ENCODE results near the gene C8G.

The C8G gene

GRCh38 chr9:136944519-136945332, at the start of gene C8G, which contains the start of gene FBXW5:
Gene C8G (plus strand): TSS chr9:136945243. CDS start chr9:136945321, 78 bp downstream.
Gene FBXW5 (minus strand): TSS chr9:136944738. CDS start chr9:136944083, 655 bp downstream.
- DNase-seq = peak; percentile 5

GRCh38 chr9:136896027-136896426, 49.0 kb upstream of the C8G start:
- no peak for DNase-seq

- no peak for DNase-seq
Measured at GRCh38 chr9:136898483-136899100, 46.5 kb upstream of the C8G start.

GRCh38 chr9:136899196-136899595, 45.8 kb upstream of the C8G start:
- no peak for DNase-seq

- DNase-seq = no peak
Measured at GRCh38 chr9:136900556-136900955, 44.5 kb upstream of the C8G start.

GRCh38 chr9:136900988-136901515, 44.0 kb upstream of the C8G start:
- no peak for DNase-seq

GRCh38 chr9:136901516-136902258, 43.4 kb upstream of the C8G start:
- DNase-seq = no peak

- no peak for DNase-seq
Measured at GRCh38 chr9:136902259-136902821, 42.7 kb upstream of the C8G start.

- DNase-seq = no peak
Measured at GRCh38 chr9:136903041-136903554, 41.9 kb upstream of the C8G start.

- DNase-seq = no peak
Measured at GRCh38 chr9:136906266-136906665, 38.8 kb upstream of the C8G start.

- no peak for DNase-seq
Measured at GRCh38 chr9:136907011-136907914, 37.8 kb upstream of the C8G start.

GRCh38 chr9:136910197-136910900, 34.7 kb upstream of the C8G start:
- DNase-seq = no peak

- DNase-seq = no peak
Measured at GRCh38 chr9:136910901-136911245, 34.2 kb upstream of the C8G start.

- no peak for DNase-seq
Measured at GRCh38 chr9:136913701-136914438, 31.2 kb upstream of the C8G start.

GRCh38 chr9:136915632-136916329, 29.3 kb upstream of the C8G start:
- DNase-seq = no peak

- no peak for DNase-seq
Measured at GRCh38 chr9:136916330-136917184, 28.5 kb upstream of the C8G start.

- DNase-seq = no peak
Measured at GRCh38 chr9:136917902-136918301, 27.1 kb upstream of the C8G start.

GRCh38 chr9:136920069-136920468, 25.0 kb upstream of the C8G start:
- no peak for DNase-seq

GRCh38 chr9:136920734-136921231, 24.3 kb upstream of the C8G start:
- DNase-seq = no peak

Data from SIG-M5 (cell line).